ENCODE data around the gene LAMA2.

The LAMA2 gene

GRCh38 chr6:128882991-128883611 is at the start of gene LAMA2:
TSS of gene LAMA2 (plus strand) at chr6:128883138. CDS start at chr6:128883246, 108 bp downstream.
- no peak for DNase-seq (ENCODE audit: low spot score)

GRCh38 chr6:128836761-128837160 is 46.2 kb upstream of the LAMA2 start:
- no peak for DNase-seq (ENCODE audit: low spot score)

- no peak for DNase-seq (ENCODE audit: low spot score)
Observed at GRCh38 chr6:128841518-128841917, 41.4 kb upstream of the LAMA2 start.

GRCh38 chr6:128844598-128844997 is 38.3 kb upstream of the LAMA2 start:
- DNase-seq (ENCODE audit: low spot score), result no peak

- DNase-seq (ENCODE audit: low spot score), result no peak
Observed at GRCh38 chr6:128847431-128848210, 35.3 kb upstream of the LAMA2 start.

- DNase-seq (ENCODE audit: low spot score), result no peak
Observed at GRCh38 chr6:128848212-128848935, 34.6 kb upstream of the LAMA2 start.

- DNase-seq (ENCODE audit: low spot score), result no peak
Observed at GRCh38 chr6:128855581-128856085, 27.3 kb upstream of the LAMA2 start.

GRCh38 chr6:128857806-128858205 is 25.1 kb upstream of the LAMA2 start:
- no peak for DNase-seq (ENCODE audit: low spot score)

- no peak for DNase-seq (ENCODE audit: low spot score)
Observed at GRCh38 chr6:128860782-128861181, 22.2 kb upstream of the LAMA2 start.

- DNase-seq (ENCODE audit: low spot score), result no peak
Observed at GRCh38 chr6:128863983-128864382, 19.0 kb upstream of the LAMA2 start.

GRCh38 chr6:128870746-128871145 is 12.2 kb upstream of the LAMA2 start:
- DNase-seq (ENCODE audit: low spot score), result no peak

GRCh38 chr6:128874863-128875262 is 8.1 kb upstream of the LAMA2 start:
- no peak for DNase-seq (ENCODE audit: low spot score)

GRCh38 chr6:128882560-128882959 is 378 bp upstream of the LAMA2 start:
- DNase-seq (ENCODE audit: low spot score), result no peak

- no peak for DNase-seq (ENCODE audit: low spot score)
Observed at GRCh38 chr6:128883906-128884305, 968 bp downstream of the LAMA2 start.

GRCh38 chr6:128885381-128885780 is 2.4 kb downstream of the LAMA2 start:
- no peak for DNase-seq (ENCODE audit: low spot score)

- no peak for DNase-seq (ENCODE audit: low spot score)
Observed at GRCh38 chr6:128886706-128887105, 3.8 kb downstream of the LAMA2 start.

GRCh38 chr6:128888444-128889175 is 5.7 kb downstream of the LAMA2 start:
- DNase-seq (ENCODE audit: low spot score), result no peak

- DNase-seq (ENCODE audit: low spot score), result no peak
Observed at GRCh38 chr6:128889870-128890269, 6.9 kb downstream of the LAMA2 start.

GRCh38 chr6:128892079-128892478 is 9.1 kb downstream of the LAMA2 start:
- no peak for DNase-seq (ENCODE audit: low spot score)

GRCh38 chr6:128899341-128900050 is 16.6 kb downstream of the LAMA2 start:
- DNase-seq (ENCODE audit: low spot score), result no peak

GRCh38 chr6:128903715-128904114 is 20.8 kb downstream of the LAMA2 start:
- DNase-seq (ENCODE audit: low spot score), result no peak
